ENCODE results near the gene UBXN11. TPM values are rescaled to one million over a fixed set of nuclear protein-coding genes. Genes with fewer than 3 reads are reported as not detected.

UBXN11 gene
- polyA plus RNA-seq, 1 of the 3 experiments (the other 2 are of a cell fraction) = 30.6 TPM

DNA sequence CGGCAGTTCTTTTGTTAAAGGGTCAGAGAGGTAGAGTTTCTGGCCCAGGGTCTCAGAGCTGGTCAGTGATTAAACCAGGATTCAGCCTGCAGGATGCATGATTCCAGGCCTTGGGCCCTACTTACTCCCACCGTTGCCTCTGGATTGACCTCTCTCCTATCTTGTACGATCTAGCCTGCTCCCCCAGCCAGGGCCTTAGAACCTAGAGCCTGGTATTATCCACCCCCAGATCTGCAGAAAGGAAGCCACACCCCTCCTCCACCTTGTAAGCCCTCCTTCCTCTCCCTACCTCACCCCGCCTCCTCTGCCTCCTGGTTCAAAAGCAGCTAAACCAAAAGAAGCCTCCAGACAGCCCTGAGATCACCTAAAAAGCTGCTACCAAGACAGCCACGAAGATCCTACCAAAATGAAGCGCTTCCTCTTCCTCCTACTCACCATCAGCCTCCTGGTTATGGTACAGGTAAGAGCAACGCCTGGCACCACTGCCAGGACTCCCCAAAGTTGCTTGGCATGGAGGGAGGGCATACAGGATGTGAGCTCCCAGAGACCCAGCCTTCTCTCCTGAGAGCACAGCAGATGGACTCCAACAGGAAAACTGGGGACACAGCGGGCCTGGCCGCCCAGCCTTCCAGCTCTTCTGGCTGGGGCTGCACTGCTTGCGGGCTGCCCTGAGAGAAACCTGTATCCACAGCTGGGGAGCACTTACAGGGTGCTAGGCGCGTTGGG, 11.3 kb upstream of the UBXN11 start, which contains the start of gene CD52:
Gene CD52 (plus strand): TSS at position 347 of the 726 bp plus-strand sequence. CDS start 60 bp downstream, at position 407.
- Histone ChIP-seq H3K4me3 (ENCODE audit: low read depth in 2 of 2, low read length in 1 of 2) (no peak within 1 kb of the TSS), H3K9me3 (no peaks in the 10 kb centered on the region), H3K79me2 (ENCODE audit: insufficient read depth) (no peaks in the 10 kb centered on the region), H3K27me3 (ENCODE audit: insufficient read depth) (peaks cover 8% of the 10 kb centered on the region; the same call in 1 of the 2 replicates), H4K20me1 (ENCODE audit: insufficient read depth) (no peaks in the 10 kb centered on the region), H3K9me2 (no peaks in the 10 kb centered on the region), H3K27ac (ENCODE audit: low read depth in 2 of 2, low read length in 1 of 2) (no peak within 1 kb of the TSS), H3K9ac (no peak within 1 kb of the TSS), H3F3A (replicated peaks; ENCODE audit: insufficient read depth) (no peaks in the 10 kb centered on the region), H2AFZ (ENCODE audit: low read depth) (0 out of 2 replicates have a peak within 1 kb of the TSS, but pooled peaks have one; percentile 41), H3K36me3 (replicated peaks in 1 of 2; ENCODE audit: control insufficient read depth in 1 of 2, insufficient read depth in 2 of 2, low read length in 1 of 2) (no peaks in the 10 kb centered on the region), H3K4me1 (ENCODE audit: control insufficient read depth in 1 of 2, insufficient read depth in 2 of 2, low read depth in 1 of 2, low read length in 1 of 2) (peaks cover 0 to 3% of the 10 kb centered on the region in 2 experiments; a peak in 1 of 4 replicates), H3K4me2 (no peak within 1 kb of the TSS)
- CTCF ChIA-PET = interaction anchor here (1.0 to 10.4 kb wide), 5 partner anchors 10 to 84 kb away, joined by 3 to 213 read pairs (median 4); partner anchors contain the start of genes CEP85 and SH3BGRL3
- no peak for DNase-seq
- WGBS (ENCODE audit: low lambda C conversion rate) = 82% methylated on average over 12 of the region's 12 CpGs
- POLR2A ChIA-PET = no interaction called here
- TF ChIP-seq MEF2A (IDR thresholded peaks at IDR 0.05; ENCODE audit: borderline replicate concordance, low read depth) (no peak), GABPA (IDR thresholded peaks at IDR 0.05; ENCODE audit: low read depth) (no peak), POLR2AphosphoS5 (IDR thresholded peaks at IDR 0.05; ENCODE audit: low read depth, low read length) (no peak), RCOR1 (IDR thresholded peaks at IDR 0.05; ENCODE audit: low read length) (no peak)

DNA sequence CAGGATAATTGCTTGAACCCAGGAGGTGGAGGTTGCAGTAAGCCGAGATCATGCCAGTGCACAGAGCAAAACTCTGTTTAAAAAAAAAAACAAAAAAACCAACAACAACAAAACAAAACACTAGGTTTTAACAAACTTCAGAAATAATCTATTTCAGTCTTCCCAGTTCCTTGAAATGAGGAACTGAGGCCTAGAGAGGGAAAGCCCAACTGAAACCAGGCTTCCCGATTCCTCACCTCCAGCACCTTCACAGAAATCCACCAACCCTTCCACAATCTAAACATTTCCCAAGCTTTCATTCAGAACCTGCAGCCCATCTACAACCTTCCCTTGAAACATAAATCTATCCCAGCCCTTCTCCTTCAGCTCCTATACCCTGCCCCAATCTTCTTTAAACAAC, 10.7 kb upstream of the UBXN11 start:
- CTCF ChIA-PET = interaction anchor here (0.8 to 10.4 kb wide), 4 partner anchors 29 to 281 kb away, joined by 3 to 213 read pairs (median 104); partner anchors contain the start of genes CEP85 and SH3BGRL3

DNA sequence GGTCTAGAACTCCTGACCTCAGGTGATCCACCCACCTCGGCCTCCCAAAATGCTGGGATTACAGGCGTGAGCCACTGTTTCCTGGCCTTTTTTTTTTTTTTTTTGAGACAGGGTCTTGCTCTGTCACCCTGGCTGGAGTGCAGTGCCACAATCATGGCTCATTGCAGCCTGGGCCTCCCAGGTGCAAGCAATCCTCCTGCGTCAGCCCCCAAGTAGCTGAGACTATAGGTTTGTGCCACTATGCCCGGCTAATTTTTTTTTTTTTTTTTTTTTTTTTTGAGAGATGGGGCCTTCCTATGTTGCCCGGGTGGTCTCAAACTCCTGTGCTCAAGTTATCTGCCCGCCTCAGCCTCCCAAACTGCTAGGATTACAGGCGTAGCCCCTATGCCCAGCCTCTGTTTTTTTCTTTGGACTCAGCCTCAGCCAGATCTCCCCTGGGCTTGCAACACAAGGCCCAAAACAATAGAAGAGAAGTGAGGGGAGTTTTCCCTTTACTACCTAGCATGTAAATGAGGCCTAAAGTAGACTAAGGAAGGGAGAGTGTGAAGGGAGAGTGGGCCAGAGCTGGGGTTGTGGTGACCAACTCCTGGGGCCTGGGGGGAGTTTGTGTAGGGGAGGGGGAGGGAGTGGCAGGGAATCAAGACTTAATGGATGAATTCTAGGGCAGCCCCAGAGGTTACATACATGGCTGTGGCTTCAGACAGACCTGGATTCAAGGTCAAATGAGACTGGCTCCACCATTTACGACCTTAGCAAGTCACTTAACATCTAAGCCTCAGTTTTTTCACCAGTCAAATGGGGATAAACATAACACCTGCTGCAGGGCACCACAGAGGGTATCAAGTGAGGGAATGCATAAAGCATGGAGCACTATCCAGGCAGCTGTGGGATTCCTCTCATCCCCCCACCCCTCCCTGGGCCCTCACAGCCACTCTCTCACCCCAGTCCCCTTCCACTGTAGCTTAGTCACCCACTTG, 9.7 kb upstream of the UBXN11 start:
- POLR2A ChIA-PET = no interaction called here
- no peaks in the 10 kb centered on the region for H3F3A ChIP-seq (replicated peaks; ENCODE audit: insufficient read depth)
- H3K9ac ChIP-seq = no peak overlapping the region
- CTCF ChIA-PET = interaction anchor here (0.8 to 10.4 kb wide), 3 partner anchors 28 to 280 kb away, joined by 3 to 213 read pairs (median 204); partner anchors contain the start of gene SH3BGRL3
- no peaks in the 10 kb centered on the region for H3K9me3 ChIP-seq
- no peak overlapping the region for H2AFZ ChIP-seq (ENCODE audit: low read depth)
- no peaks in the 10 kb centered on the region for H3K9me2 ChIP-seq
- H3K4me1 ChIP-seq (ENCODE audit: control insufficient read depth in 1 of 2, insufficient read depth in 2 of 2, low read depth in 1 of 2, low read length in 1 of 2) = peaks cover 0 to under 1% of the 10 kb centered on the region in 2 experiments; a peak in 1 of 4 replicates
- no peaks in the 10 kb centered on the region for H3K36me3 ChIP-seq (replicated peaks in 1 of 2; ENCODE audit: control insufficient read depth in 1 of 2, insufficient read depth in 2 of 2, low read length in 1 of 2)
- no peak for DNase-seq
- peaks cover 8% of the 10 kb centered on the region; the same call in 1 of the 2 replicates for H3K27me3 ChIP-seq (ENCODE audit: insufficient read depth)
- H4K20me1 ChIP-seq (ENCODE audit: insufficient read depth) = no peaks in the 10 kb centered on the region
- TF ChIP-seq EZH2phosphoT487 (IDR thresholded peaks at IDR 0.05; ENCODE audit: borderline replicate concordance, low read depth) (no peak), NFIC (IDR thresholded peaks at IDR 0.05; ENCODE audit: borderline replicate concordance) (no peak), RAD21 (IDR thresholded peaks at IDR 0.05; ENCODE audit: low read length) (no peak), CHD2 (IDR thresholded peaks at IDR 0.05; ENCODE audit: low read length, partially characterized antibody) (no peak), FOSL2 (IDR thresholded peaks at IDR 0.05; ENCODE audit: borderline replicate concordance, low read depth) (no peak), RXRA (IDR thresholded peaks at IDR 0.05; ENCODE audit: borderline replicate concordance, low read depth) (no peak), FOXJ3 (CRISPR knock-in tag; IDR thresholded peaks at IDR 0.05) (no peak), MEF2A (IDR thresholded peaks at IDR 0.05; ENCODE audit: borderline replicate concordance, low read depth) (no peak), FOXM1 (IDR thresholded peaks at IDR 0.05; ENCODE audit: low read depth) (no peak), TAF1 (IDR thresholded peaks at IDR 0.05; ENCODE audit: borderline replicate concordance, low read depth, low read length) (no peak), SMC3 (IDR thresholded peaks at IDR 0.05; ENCODE audit: low read depth, low read length) (no peak)
- TF ChIP-seq, protein P1, sequence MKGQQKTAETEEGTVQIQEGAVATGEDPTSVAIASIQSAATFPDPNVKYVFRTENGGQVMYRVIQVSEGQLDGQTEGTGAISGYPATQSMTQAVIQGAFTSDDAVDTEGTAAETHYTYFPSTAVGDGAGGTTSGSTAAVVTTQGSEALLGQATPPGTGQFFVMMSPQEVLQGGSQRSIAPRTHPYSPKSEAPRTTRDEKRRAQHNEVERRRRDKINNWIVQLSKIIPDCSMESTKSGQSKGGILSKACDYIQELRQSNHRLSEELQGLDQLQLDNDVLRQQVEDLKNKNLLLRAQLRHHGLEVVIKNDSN (IDR thresholded peaks at IDR 0.05; ENCODE audit: borderline replicate concordance, low read depth) = no peak
- no peak overlapping the region for H3K27ac ChIP-seq (ENCODE audit: low read depth in 2 of 2, low read length in 1 of 2)
- H3K4me3 ChIP-seq (ENCODE audit: low read depth in 2 of 2, low read length in 1 of 2) = no peak overlapping the region
- no peaks in the 10 kb centered on the region for H3K79me2 ChIP-seq (ENCODE audit: insufficient read depth)
- H3K4me2 ChIP-seq = no peak overlapping the region
- 75% methylated on average over 8 of the region's 8 CpGs for WGBS (ENCODE audit: low lambda C conversion rate)

More for the DNA sequence above, 10.7 kb upstream of the UBXN11 start:
- Histone ChIP-seq H3K4me1 (ENCODE audit: control insufficient read depth in 1 of 2, insufficient read depth in 2 of 2, low read depth in 1 of 2, low read length in 1 of 2) (peaks cover 0 to 3% of the 10 kb centered on the region in 2 experiments; a peak in 1 of 4 replicates), H3K9me3 (no peaks in the 10 kb centered on the region), H3K79me2 (ENCODE audit: insufficient read depth) (no peaks in the 10 kb centered on the region), H3K4me2 (no peak overlapping the region), H4K20me1 (ENCODE audit: insufficient read depth) (no peaks in the 10 kb centered on the region), H3K27me3 (ENCODE audit: insufficient read depth) (peaks cover 8% of the 10 kb centered on the region; the same call in 1 of the 2 replicates), H3K27ac (ENCODE audit: low read depth in 2 of 2, low read length in 1 of 2) (no peak overlapping the region), H3K9me2 (no peaks in the 10 kb centered on the region), H3F3A (replicated peaks; ENCODE audit: insufficient read depth) (no peaks in the 10 kb centered on the region), H3K36me3 (replicated peaks in 1 of 2; ENCODE audit: control insufficient read depth in 1 of 2, insufficient read depth in 2 of 2, low read length in 1 of 2) (no peaks in the 10 kb centered on the region), H3K4me3 (ENCODE audit: low read depth in 2 of 2, low read length in 1 of 2) (no peak overlapping the region), H2AFZ (ENCODE audit: low read depth) (no peak overlapping the region), H3K9ac (no peak overlapping the region)
- TF ChIP-seq FOSL2 (IDR thresholded peaks at IDR 0.05; ENCODE audit: borderline replicate concordance, low read depth) (no peak), SMC3 (IDR thresholded peaks at IDR 0.05; ENCODE audit: low read depth, low read length) (no peak)
- DNase-seq = no peak
- WGBS (ENCODE audit: low lambda C conversion rate) = 92% methylated on average over 2 of the region's 2 CpGs
- POLR2A ChIA-PET = no interaction called here
